GM11168 (cell line): ENCODE results near the gene KDM2A.

ENCODE experiments used
- in situ Hi-C: fragments of 300-500 bp; cut with MboI; formaldehyde crosslinking; loops from one replicate; pipeline ENCODE4 v1.12.0; 2022; ENCODE audit warnings: low sequenced_read_pairs; ENCODE audit not compliant: unreplicated experiment

Gene KDM2A

GRCh38 chr11:67280788-67281551 is 161.9 kb downstream of the KDM2A start:
- in situ Hi-C loops = no loop called here

- in situ Hi-C loops = no loop called here
These were observed 162.6 kb downstream of the KDM2A start for GRCh38 chr11:67281552-67282150.

- in situ Hi-C loops = no loop called here
These were observed 163.3 kb downstream of the KDM2A start for GRCh38 chr11:67282155-67282875.

GRCh38 chr11:67282876-67283371 is 163.9 kb downstream of the KDM2A start:
- in situ Hi-C loops = no loop called here

DNA sequence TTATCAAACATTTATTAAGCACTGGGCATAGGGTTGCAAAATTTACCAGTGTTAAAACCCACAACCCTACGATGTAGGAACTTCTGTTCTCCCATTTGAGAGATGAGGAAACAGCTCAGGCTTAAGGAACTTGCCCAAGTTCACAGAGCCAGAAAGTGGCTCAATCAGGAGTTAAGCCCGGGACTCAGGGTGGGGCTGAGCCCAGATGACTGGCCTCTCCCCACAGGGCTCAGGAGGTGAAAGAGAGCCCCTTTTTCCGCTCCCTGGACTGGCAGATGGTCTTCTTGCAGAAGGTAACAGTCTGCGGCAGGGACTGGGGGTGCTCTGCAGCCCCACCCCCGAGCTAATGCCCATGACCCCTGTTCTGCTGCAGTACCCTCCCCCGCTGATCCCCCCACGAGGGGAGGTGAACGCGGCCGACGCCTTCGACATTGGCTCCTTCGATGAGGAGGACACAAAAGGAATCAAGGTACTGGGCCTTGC is 164.5 kb downstream of the KDM2A start:
- in situ Hi-C loops = no loop called here

DNA sequence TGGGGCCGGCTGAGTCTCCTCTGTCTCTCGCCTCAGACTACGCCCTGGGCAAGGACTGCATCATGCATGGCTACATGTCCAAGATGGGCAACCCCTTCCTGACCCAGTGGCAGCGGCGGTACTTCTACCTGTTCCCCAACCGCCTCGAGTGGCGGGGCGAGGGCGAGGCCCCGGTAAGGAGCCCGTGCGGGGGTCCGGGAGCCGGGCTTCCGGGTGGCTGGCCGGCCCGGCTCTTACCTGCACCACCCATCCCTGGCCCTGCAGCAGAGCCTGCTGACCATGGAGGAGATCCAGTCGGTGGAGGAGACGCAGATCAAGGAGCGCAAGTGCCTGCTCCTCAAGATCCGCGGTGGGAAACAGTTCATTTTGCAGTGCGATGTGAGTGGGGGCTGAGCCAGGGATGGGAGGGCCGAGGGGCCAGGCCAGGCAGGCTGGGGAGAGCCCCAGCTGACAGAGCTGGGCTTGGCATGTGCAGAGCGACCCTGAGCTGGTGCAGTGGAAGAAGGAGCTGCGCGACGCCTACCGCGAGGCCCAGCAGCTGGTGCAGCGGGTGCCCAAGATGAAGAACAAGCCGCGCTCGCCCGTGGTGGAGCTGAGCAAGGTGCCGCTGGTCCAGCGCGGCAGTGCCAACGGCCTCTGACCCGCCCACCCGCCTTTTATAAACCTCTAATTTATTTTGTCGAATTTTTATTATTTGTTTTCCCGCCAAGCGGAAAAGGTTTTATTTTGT is 165.9 kb downstream of the KDM2A start:
- in situ Hi-C loops = no loop called here

- in situ Hi-C loops = no loop called here
These were observed 166.8 kb downstream of the KDM2A start for GRCh38 chr11:67285541-67286498.

DNA sequence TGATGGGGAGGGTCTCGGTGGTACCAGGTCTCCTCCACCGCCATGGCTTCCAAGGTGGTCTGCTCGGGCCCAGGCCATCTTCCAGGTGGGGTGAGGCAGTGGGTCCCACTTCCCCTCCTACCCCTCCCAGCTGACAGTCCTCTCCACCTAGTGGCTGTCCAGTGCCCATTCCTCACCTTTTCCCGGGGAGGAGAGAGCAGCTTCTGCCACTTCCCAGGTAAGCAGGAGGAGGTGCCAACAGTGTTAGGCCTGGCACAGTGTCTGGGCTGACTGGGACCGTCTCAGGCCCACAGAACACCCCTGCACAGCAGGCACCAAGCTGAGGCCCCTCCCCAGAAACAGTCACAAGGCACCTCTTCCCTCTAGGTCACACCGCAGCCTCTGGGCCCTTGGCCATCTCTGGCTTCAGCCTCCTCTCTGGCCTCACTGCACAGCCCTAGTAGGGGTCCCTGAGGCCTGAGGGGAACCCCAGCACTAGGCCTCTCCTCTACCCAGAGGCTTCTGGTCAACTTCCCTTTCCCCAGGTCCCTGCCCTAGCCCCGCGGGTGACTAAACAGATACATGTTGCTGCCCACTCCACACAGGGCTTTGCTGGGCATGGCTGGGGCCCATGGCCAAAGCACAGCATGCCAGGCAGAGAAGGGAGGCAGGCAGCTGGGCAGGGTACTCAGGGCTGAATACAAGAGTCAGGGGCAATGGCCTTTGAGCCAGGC is 167.7 kb downstream of the KDM2A start:
- in situ Hi-C loops = no loop called here

GRCh38 chr11:67287355-67288197 is 168.5 kb downstream of the KDM2A start:
- in situ Hi-C loops = no loop called here

DNA sequence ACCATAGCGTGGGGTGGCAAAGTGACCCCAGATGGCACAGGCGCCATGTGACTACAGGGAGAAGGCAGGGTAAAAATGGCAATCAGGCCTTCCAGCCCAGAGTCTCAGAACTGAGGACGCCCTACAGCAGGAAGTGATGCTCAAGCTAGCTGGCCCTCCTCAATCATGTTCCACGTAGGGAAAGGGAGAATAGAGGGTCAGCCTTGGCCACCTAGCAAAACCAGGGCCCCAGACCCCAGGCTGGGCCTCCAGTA is 169.1 kb downstream of the KDM2A start:
- in situ Hi-C loops = no loop called here

DNA sequence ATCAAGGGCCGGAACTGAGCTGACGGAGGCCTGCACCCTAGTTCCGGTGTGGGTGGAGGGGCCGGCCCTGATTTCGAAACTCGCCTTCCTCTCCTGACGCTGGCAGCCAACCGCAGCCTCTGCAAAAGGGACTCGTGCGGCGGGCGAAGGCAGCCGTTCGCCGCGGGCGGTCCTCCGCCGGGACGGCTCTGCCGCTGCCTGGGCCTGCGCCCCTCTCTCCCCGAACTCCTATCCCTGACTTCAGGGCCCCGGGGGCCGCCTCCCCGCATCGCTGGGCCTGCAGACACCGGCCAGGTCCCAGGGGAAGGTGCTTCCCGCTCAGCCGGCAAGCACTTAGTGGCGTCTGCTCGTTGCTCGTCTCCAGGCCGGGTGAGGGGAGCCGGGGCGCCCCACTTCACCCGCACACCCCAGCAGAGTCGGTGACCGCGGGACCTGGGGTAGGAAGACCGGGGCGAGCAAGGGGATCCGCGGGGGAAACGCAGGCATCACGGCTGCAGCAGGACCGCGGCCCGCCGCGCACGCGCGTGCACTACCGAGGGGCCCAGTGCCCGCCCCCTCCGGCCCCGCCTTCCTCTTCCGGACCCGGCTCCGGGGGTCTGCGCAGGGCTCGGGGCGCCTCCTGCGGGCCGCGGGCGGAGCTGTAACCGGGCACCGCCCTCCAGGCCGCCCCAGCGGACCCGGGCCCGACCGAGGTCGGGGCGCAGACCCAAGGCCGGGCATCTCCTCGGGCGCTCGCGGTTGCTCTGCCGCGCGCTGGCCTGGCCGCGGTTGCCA is 169.6 kb downstream of the KDM2A start:
- in situ Hi-C loops = no loop called here

- in situ Hi-C loops = no loop called here
These were observed 170.2 kb downstream of the KDM2A start, which contains the start of gene ANKRD13D for GRCh38 chr11:67289226-67289650. ANKRD13D (plus strand) TSS chr11:67289303; CDS start chr11:67289461, 158 bp downstream.

- in situ Hi-C loops = no loop called here
These were observed 170.8 kb downstream of the KDM2A start for GRCh38 chr11:67289651-67290479.

GRCh38 chr11:67290801-67291200 is 171.7 kb downstream of the KDM2A start:
- in situ Hi-C loops = no loop called here

- in situ Hi-C loops = no loop called here
These were observed 172.7 kb downstream of the KDM2A start for GRCh38 chr11:67291481-67292381.
